ENCODE results near the gene PTPN2.
A peak's percentile ranks its signal among the peaks of the same experiment; 100 is the strongest.
"Not testable (repeated sequence)": the region's sequence is repeated elsewhere in the genome, so short reads cannot be mapped to it uniquely, and the experiment has no call there.

PTPN2 gene

GRCh38 chr18:12883684-12884405 lies at the start of gene PTPN2:
Gene PTPN2 (minus strand): TSS chr18:12884237. CDS start chr18:12884141, 96 bp downstream.
- DNase-seq: peak; percentile 84 to 92

- DNase-seq: no peak
Measured at GRCh38 chr18:12933327-12933726, 49.3 kb upstream of the PTPN2 start.

- no peak for DNase-seq
Measured at GRCh38 chr18:12930908-12931307, 46.9 kb upstream of the PTPN2 start.

GRCh38 chr18:12930376-12930775 lies 46.3 kb upstream of the PTPN2 start:
- peak in 1 of 2 experiments; percentile 10 for DNase-seq

- DNase-seq: no peak
Measured at GRCh38 chr18:12929477-12930083, 45.5 kb upstream of the PTPN2 start.

- no peak for DNase-seq
Measured at GRCh38 chr18:12928641-12929040, 44.6 kb upstream of the PTPN2 start.

GRCh38 chr18:12928206-12928605 lies 44.2 kb upstream of the PTPN2 start:
- DNase-seq: no peak

GRCh38 chr18:12924616-12925015 lies 40.6 kb upstream of the PTPN2 start:
- DNase-seq: no peak

GRCh38 chr18:12922266-12922665 lies 38.2 kb upstream of the PTPN2 start:
- DNase-seq: no peak

GRCh38 chr18:12921178-12921577 lies 37.1 kb upstream of the PTPN2 start:
- DNase-seq: no peak

GRCh38 chr18:12911929-12912703 lies 28.1 kb upstream of the PTPN2 start:
- DNase-seq: no peak

- DNase-seq: no peak
Measured at GRCh38 chr18:12911025-12911928, 27.2 kb upstream of the PTPN2 start.

GRCh38 chr18:12908706-12909105 lies 24.7 kb upstream of the PTPN2 start:
- no peak for DNase-seq

GRCh38 chr18:12907258-12907925 lies 23.4 kb upstream of the PTPN2 start:
- no peak for DNase-seq

- DNase-seq: no peak
Measured at GRCh38 chr18:12906773-12907172, 22.7 kb upstream of the PTPN2 start.

- no peak for DNase-seq
Measured at GRCh38 chr18:12906119-12906518, 22.1 kb upstream of the PTPN2 start.

- no peak for DNase-seq
Measured at GRCh38 chr18:12904012-12904516, 20.0 kb upstream of the PTPN2 start.

GRCh38 chr18:12901208-12901607 lies 17.2 kb upstream of the PTPN2 start:
- DNase-seq: not testable (repeated sequence)

GRCh38 chr18:12896784-12897333 lies 12.8 kb upstream of the PTPN2 start:
- not testable (repeated sequence) for DNase-seq

GRCh38 chr18:12895626-12896025 lies 11.6 kb upstream of the PTPN2 start:
- no peak for DNase-seq

- DNase-seq: no peak
Measured at GRCh38 chr18:12895014-12895413, 11.0 kb upstream of the PTPN2 start.

- DNase-seq: no peak
Measured at GRCh38 chr18:12891561-12891960, 7.5 kb upstream of the PTPN2 start.
